ENCODE results near the gene MYOM1. TPM values are rescaled to one million over a fixed set of nuclear protein-coding genes. Genes with fewer than 3 reads are reported as not detected.

The MYOM1 gene
- total RNA-seq, 4 donors from 2014 or later = 3.1 to 15.8 (median 9.0) TPM

DNA sequence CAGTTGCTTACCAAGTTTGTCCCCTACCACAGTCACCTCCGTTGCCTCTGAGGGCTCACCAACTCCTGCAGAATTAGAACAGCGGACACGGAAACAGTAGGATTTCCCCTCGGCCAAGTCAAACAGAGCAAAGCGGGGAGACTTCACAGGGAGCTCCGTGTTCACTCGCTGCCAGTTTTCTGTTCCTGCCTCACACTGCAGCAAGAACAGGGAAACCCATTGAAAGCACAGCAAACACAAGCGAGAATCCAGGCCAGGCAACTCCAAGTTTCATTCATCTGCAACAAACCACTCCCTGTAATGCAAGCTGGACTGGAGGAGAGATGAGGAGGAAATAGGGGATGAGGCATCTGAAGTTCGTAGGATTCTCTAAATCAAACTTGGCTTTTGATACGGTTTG, 84.2 kb downstream of the MYOM1 start:
- H3K27me3 ChIP-seq = no peaks in the 10 kb centered on the region
- TF ChIP-seq POLR2A (IDR thresholded peaks at IDR 0.05) = no peak
- TF ChIP-seq, protein P1, sequence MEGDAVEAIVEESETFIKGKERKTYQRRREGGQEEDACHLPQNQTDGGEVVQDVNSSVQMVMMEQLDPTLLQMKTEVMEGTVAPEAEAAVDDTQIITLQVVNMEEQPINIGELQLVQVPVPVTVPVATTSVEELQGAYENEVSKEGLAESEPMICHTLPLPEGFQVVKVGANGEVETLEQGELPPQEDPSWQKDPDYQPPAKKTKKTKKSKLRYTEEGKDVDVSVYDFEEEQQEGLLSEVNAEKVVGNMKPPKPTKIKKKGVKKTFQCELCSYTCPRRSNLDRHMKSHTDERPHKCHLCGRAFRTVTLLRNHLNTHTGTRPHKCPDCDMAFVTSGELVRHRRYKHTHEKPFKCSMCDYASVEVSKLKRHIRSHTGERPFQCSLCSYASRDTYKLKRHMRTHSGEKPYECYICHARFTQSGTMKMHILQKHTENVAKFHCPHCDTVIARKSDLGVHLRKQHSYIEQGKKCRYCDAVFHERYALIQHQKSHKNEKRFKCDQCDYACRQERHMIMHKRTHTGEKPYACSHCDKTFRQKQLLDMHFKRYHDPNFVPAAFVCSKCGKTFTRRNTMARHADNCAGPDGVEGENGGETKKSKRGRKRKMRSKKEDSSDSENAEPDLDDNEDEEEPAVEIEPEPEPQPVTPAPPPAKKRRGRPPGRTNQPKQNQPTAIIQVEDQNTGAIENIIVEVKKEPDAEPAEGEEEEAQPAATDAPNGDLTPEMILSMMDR (IDR thresholded peaks at IDR 0.05) = no peak
- intact Hi-C loops (cut with DNase I; ENCODE audit: low total_unique reads) = no loop called here
- no peaks in the 10 kb centered on the region for H3K36me3 ChIP-seq
- DNase-seq = no peak
- no peaks in the 10 kb centered on the region for H3K4me1 ChIP-seq
- no peaks in the 10 kb centered on the region for H3K9me3 ChIP-seq
- no peak overlapping the region for H3K27ac ChIP-seq
- H3K4me3 ChIP-seq = no peak overlapping the region

GRCh38 chr18:3132700-3133099, 87.1 kb downstream of the MYOM1 start:
- Histone ChIP-seq H3K27me3 (no peaks in the 10 kb centered on the region), H3K36me3 (no peaks in the 10 kb centered on the region), H3K9me3 (no peaks in the 10 kb centered on the region), H3K27ac (no peak overlapping the region), H3K4me1 (no peaks in the 10 kb centered on the region), H3K4me3 (no peak overlapping the region)
- no peak for TF ChIP-seq POLR2A (IDR thresholded peaks at IDR 0.05)
- TF ChIP-seq, protein P1 (IDR thresholded peaks at IDR 0.05) = no peak
- no peak for DNase-seq
- intact Hi-C loops (cut with DNase I; ENCODE audit: low total_unique reads) = no loop called here

DNA sequence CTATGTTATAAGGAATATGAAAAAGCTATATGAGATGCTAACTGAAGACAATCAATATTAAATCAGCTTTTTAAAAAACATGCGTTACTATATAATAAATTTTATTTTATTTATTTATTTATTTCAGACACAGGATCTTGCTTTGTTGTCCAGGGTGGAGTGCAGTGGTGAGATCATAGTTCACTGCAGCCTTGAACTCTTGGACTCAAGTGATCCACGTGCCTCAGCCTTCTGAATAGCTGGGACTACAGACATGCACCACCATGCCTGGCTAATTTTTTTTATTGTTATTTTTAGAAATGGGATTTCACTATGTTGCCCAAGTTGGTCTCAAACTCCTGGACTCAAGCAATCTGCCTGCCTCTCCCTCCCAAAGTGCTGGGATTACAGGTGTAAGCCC, 89.4 kb downstream of the MYOM1 start:
- Histone ChIP-seq H3K9me3 (no peaks in the 10 kb centered on the region), H3K27me3 (no peaks in the 10 kb centered on the region), H3K4me3 (no peak overlapping the region), H3K27ac (no peak overlapping the region), H3K36me3 (no peaks in the 10 kb centered on the region), H3K4me1 (no peaks in the 10 kb centered on the region)
- no peak for DNase-seq
- intact Hi-C loops (cut with DNase I; ENCODE audit: low total_unique reads) = no loop called here
- TF ChIP-seq, protein P1 (IDR thresholded peaks at IDR 0.05) = no peak
- no peak for TF ChIP-seq POLR2A (IDR thresholded peaks at IDR 0.05)

DNA sequence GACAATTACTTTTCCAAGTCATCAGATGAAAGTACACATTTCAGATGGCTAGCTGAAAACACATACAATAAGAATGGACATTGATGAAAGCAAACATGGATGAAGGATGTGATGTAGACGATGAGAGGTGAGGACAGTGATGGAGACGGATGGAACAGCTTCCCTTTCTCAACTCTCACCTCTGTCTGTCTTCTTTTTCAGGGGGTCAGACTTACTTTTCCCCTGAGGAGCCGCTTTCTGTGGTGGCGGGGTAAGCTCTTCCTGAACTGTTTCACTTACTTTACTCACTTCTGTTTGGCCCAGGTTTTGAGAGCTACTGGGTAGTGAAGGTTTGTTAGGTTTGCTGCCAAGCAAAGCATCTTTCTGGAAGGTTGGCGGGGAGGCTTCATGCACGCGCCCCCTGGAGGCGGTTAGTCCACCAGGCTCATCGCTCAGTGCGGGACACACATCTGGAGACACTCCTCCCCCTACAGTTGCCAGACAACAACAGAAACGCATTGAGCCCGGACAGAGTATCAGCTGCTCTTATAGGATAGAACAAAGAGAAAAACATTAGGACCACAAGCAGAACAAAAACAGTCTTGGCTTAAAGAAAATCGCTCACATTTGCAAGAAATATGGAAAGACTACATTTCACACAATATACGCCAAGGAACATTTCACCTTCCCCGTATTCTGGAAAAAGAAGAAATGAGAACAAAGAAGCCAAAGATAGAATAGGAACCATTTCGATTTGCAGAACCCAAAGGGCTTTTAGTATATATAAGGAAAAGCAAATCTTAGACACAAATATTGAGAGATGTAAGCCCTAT, 90.5 kb downstream of the MYOM1 start:
- no peaks in the 10 kb centered on the region for H3K4me1 ChIP-seq
- no peak overlapping the region for H3K4me3 ChIP-seq
- DNase-seq = peak; percentile 81
- H3K9me3 ChIP-seq = no peaks in the 10 kb centered on the region
- H3K36me3 ChIP-seq = no peaks in the 10 kb centered on the region
- no peak overlapping the region for H3K27ac ChIP-seq
- H3K27me3 ChIP-seq = no peaks in the 10 kb centered on the region
- TF ChIP-seq, protein P1 (IDR thresholded peaks at IDR 0.05) = peak; percentile 70 to 85 (median 77)
- no peak for TF ChIP-seq POLR2A (IDR thresholded peaks at IDR 0.05)
- intact Hi-C loops (cut with DNase I; ENCODE audit: low total_unique reads) = loop anchor here (10.0 kb wide), 1 partner anchor 194 kb away; no protein-coding TSS in a partner anchor

DNA sequence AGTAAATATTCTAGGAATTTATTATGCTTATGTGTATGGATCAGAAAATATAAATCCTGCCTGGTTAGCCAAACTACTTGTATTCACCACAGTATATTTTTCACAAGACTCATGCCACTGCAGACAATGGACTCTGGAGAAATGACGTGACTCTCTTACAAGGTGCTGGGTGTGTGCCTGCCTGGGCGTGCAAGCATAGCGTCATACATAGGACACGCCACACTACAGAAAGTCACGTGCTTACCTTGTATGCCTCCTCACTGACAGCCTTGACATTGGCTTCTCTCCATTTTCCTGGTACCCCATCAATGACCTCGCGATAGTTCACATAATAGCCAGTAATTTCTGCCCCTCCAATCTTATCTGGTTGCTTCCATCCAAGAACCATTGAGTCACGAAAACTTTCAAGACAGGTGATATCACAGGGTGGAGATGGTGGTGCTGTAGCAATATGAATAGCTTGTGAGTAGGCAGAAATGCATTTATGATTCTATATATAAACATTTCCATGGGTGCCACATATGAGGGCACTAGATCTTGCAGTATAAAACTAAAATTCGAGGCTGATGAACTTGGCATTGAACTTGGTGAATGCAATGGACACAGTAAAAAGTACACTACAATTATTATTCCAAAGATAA, 93.2 kb downstream of the MYOM1 start:
- no peaks in the 10 kb centered on the region for H3K9me3 ChIP-seq
- intact Hi-C loops (cut with DNase I; ENCODE audit: low total_unique reads) = loop anchor here (10.0 kb wide), 1 partner anchor 192 kb away; no protein-coding TSS in a partner anchor
- no peak for DNase-seq

More for the DNA sequence above, 93.2 kb downstream of the MYOM1 start:
- Histone ChIP-seq H3K27ac (no peak overlapping the region), H3K36me3 (no peaks in the 10 kb centered on the region), H3K4me3 (no peak overlapping the region), H3K4me1 (no peaks in the 10 kb centered on the region), H3K27me3 (no peaks in the 10 kb centered on the region)
- no peak for TF ChIP-seq POLR2A (IDR thresholded peaks at IDR 0.05)
- TF ChIP-seq, protein P1 (IDR thresholded peaks at IDR 0.05) = no peak

All from uterus (tissue), 4 donors.